ENCODE data around the gene GPM6B. TPM values are rescaled to one million over a fixed set of nuclear protein-coding genes. Genes with fewer than 3 reads are reported as not detected.

GPM6B gene
- total and polyA plus RNA-seq, 2 donors (not counting 3 experiments of a cell fraction or from before 2014, with no cell fraction given) = 0.30 TPM; not detected in 1

DNA sequence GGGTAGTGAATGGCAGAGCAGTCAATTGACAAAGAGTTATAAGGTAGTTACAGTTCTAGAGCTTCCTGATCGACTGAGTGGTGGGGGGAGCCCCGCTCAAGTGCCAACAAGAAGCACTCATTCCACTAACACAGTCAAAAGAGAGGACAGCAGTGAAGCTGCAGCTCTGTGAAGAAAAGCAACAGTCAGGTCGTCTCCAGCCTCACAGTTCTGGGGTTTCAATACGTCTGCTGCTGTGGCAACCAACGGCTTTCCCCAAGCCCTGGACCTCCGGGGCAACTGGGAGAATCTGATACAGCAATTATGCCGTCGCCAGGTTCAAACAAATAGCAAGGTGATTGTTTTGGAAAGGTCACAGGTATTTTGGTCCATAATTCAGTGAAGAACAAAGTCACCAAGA, 30.8 kb downstream of the GPM6B start:
- ChIA-PET CTCF (no interaction called here), POLR2A (no interaction called here)
- no peak for DNase-seq (ENCODE audit: low read depth, low spot score)
- Histone ChIP-seq H3K27me3 (ENCODE audit: control insufficient read depth in 2 of 2, insufficient read depth in 2 of 2, low read length in 2 of 2) (no peaks in the 10 kb centered on the region), H3K9ac (replicated peaks; ENCODE audit: extremely low read depth, insufficient read depth, low read length) (no peak overlapping the region), H3K4me3 (replicated peaks in 1 of 3; ENCODE audit: insufficient read depth in 1 of 3, low read depth in 1 of 3, low read length in 3 of 3) (no peak overlapping the region), H3K4me1 (ENCODE audit: control insufficient read depth, extremely low read depth, insufficient read depth, low read length) (no peaks in the 10 kb centered on the region), H3K9me1 (replicated peaks; ENCODE audit: control insufficient read depth, extremely low read depth, insufficient read depth, low read length) (no peaks in the 10 kb centered on the region), H3K27ac (ENCODE audit: insufficient read depth, low read depth, low read length) (no peak overlapping the region), H2AFZ (ENCODE audit: low read depth, low read length) (no peak overlapping the region), H3K9me3 (replicated peaks; ENCODE audit: control insufficient read depth, insufficient read depth, low read length) (no peaks in the 10 kb centered on the region), H3K4me2 (ENCODE audit: insufficient read depth, low read length) (no peak overlapping the region), H3K36me3 (ENCODE audit: control insufficient read depth in 2 of 2, extremely low read depth in 1 of 2, insufficient read depth in 2 of 2, low read length in 2 of 2) (no peaks in the 10 kb centered on the region), H4K20me1 (replicated peaks; ENCODE audit: control insufficient read depth, extremely low read depth, insufficient read depth, low read length) (no peaks in the 10 kb centered on the region), H3K79me2 (ENCODE audit: control insufficient read depth, insufficient read depth, low read length) (no peaks in the 10 kb centered on the region)
- TF ChIP-seq POLR2AphosphoS5 (IDR thresholded peaks at IDR 0.05; ENCODE audit: insufficient read depth, low read depth, low read length) (no peak), MYC (IDR thresholded peaks at IDR 0.05; ENCODE audit: low read depth, low read length) (no peak), CTCF (IDR thresholded peaks at IDR 0.05; ENCODE audit: extremely low read depth in 1 of 2, insufficient read depth in 1 of 2, low read depth in 1 of 2, low read length in 2 of 2) (no peak), POLR2A (IDR thresholded peaks at IDR 0.05; ENCODE audit: low read depth, low read length) (no peak), JUN (IDR thresholded peaks at IDR 0.05; ENCODE audit: borderline replicate concordance, insufficient read depth, insufficient read length, low read depth) (no peak), FOS (IDR thresholded peaks at IDR 0.05; ENCODE audit: borderline replicate concordance, insufficient read depth, low read length) (no peak), GATA2 (IDR thresholded peaks at IDR 0.05; ENCODE audit: insufficient read depth, insufficient read length, low read depth, low read length) (no peak), EZH2 (IDR thresholded peaks at IDR 0.05; ENCODE audit: borderline replicate concordance, low read depth, low read length, severe bottlenecking) (no peak), MAX (IDR thresholded peaks at IDR 0.05; ENCODE audit: insufficient read depth, insufficient read length) (no peak)
- FAIRE-seq = no peak
- dilution Hi-C loops (cut with MboI; ENCODE audit: extremely low pct_ligation_motif_present, low sequenced_read_pairs) (no loop called here), intact Hi-C loops (cut with micrococcal nuclease) (no loop called here)
- BruUV-seq (replicated peaks) = no TSS peak
